HG02970 (cell line): ENCODE measurements around the gene PCDH15.
"Not testable (repeated sequence)": the region's sequence is repeated elsewhere in the genome, so short reads cannot be mapped to it uniquely, and the experiment has no call there.

Experiments
- ATAC-seq: cut with Tn5 transposase; IDR thresholded peaks from one replicate; pipeline ENCODE4 v1.9.1; 2021; ENCODE audit warnings: mild to moderate bottlenecking, moderate library complexity, moderate number of reproducible peaks; ENCODE audit not compliant: unreplicated experiment, low FRiP score

PCDH15 gene

GRCh38 chr10:54010337-54010933 is 790.6 kb downstream of the PCDH15 start:
- no peak for ATAC-seq

GRCh38 chr10:54009672-54010071 is 791.4 kb downstream of the PCDH15 start:
- ATAC-seq = no peak

- ATAC-seq = no peak
Measured at GRCh38 chr10:54002077-54002476, 799.0 kb downstream of the PCDH15 start.

- ATAC-seq = no peak
Measured at GRCh38 chr10:53997953-53998352, 803.1 kb downstream of the PCDH15 start.

GRCh38 chr10:53990799-53991238 is 810.2 kb downstream of the PCDH15 start:
- no peak for ATAC-seq

GRCh38 chr10:53983431-53983830 is 817.6 kb downstream of the PCDH15 start:
- ATAC-seq = no peak

GRCh38 chr10:53980210-53980609 is 820.8 kb downstream of the PCDH15 start:
- ATAC-seq = no peak

GRCh38 chr10:53978301-53978700 is 822.7 kb downstream of the PCDH15 start:
- ATAC-seq = no peak

GRCh38 chr10:53977267-53977666 is 823.8 kb downstream of the PCDH15 start:
- no peak for ATAC-seq

GRCh38 chr10:53957401-53957800 is 843.6 kb downstream of the PCDH15 start:
- no peak for ATAC-seq

- ATAC-seq = no peak
Measured at GRCh38 chr10:53955091-53955490, 845.9 kb downstream of the PCDH15 start.

GRCh38 chr10:53952698-53953630 is 848.1 kb downstream of the PCDH15 start:
- ATAC-seq = no peak

- ATAC-seq = no peak
Measured at GRCh38 chr10:53939654-53940053, 861.4 kb downstream of the PCDH15 start.

- ATAC-seq = no peak
Measured at GRCh38 chr10:53930648-53931047, 870.4 kb downstream of the PCDH15 start.

- ATAC-seq = not testable (repeated sequence)
Measured at GRCh38 chr10:53924051-53924700, 876.9 kb downstream of the PCDH15 start.

- no peak for ATAC-seq
Measured at GRCh38 chr10:53918755-53919154, 882.3 kb downstream of the PCDH15 start.

- ATAC-seq = no peak
Measured at GRCh38 chr10:53909791-53910190, 891.2 kb downstream of the PCDH15 start.

GRCh38 chr10:53904506-53905241 is 896.4 kb downstream of the PCDH15 start:
- no peak for ATAC-seq

- no peak for ATAC-seq
Measured at GRCh38 chr10:53903756-53904155, 897.3 kb downstream of the PCDH15 start.

GRCh38 chr10:53899463-53900160 is 901.4 kb downstream of the PCDH15 start:
- ATAC-seq = no peak
